D721Med (cell line): ENCODE results near the gene UCMA.

Source experiments
- DNase-seq: peaks from one replicate; pipeline ENCODE4 v3.0.0; 2011; ENCODE audit warnings: low spot score; ENCODE audit not compliant: insufficient read length
- FAIRE-seq: peaks from 2 replicates; lab custom pipeline; 2011; peaks lifted over from hg19 to GRCh38; lab: Jason Lieb, UNC
- CTCF ChIP-seq: IDR thresholded peaks from 2 replicates; pipeline ENCODE4 v1.5.1; 2012; ENCODE audit warnings: mild to moderate bottlenecking, control low read depth; ENCODE audit not compliant: insufficient read depth; ENCODE audit errors: missing control alignments

UCMA gene

GRCh38 chr10:13268310-13268709 lies 34.1 kb upstream of the UCMA start:
- no peak for TF ChIP-seq CTCF
- FAIRE-seq (no peak), DNase-seq (no peak)

GRCh38 chr10:13263591-13263990 lies 29.4 kb upstream of the UCMA start:
- FAIRE-seq = no peak
- DNase-seq = no peak
- no peak for TF ChIP-seq CTCF

GRCh38 chr10:13262433-13262832 lies 28.3 kb upstream of the UCMA start:
- DNase-seq (no peak), FAIRE-seq (no peak)
- TF ChIP-seq CTCF = no peak

- TF ChIP-seq CTCF = no peak
- FAIRE-seq (no peak), DNase-seq (no peak)
These were observed 23.5 kb upstream of the UCMA start for GRCh38 chr10:13257621-13258140.

GRCh38 chr10:13256627-13257026 lies 22.5 kb upstream of the UCMA start:
- FAIRE-seq (no peak), DNase-seq (no peak)
- TF ChIP-seq CTCF = no peak

- DNase-seq (no peak), FAIRE-seq (no peak)
- TF ChIP-seq CTCF = no peak
These were observed 19.6 kb upstream of the UCMA start for GRCh38 chr10:13253726-13254125.

- no peak for TF ChIP-seq CTCF
- no peak for DNase-seq
- no peak for FAIRE-seq
These were observed 13.6 kb upstream of the UCMA start for GRCh38 chr10:13247784-13248183.
